GM12864 (cell line): Measurements from ENCODE around the gene ZPR1.

Experiments used
- DNase-seq: peaks from one replicate; pipeline ENCODE4 v3.0.0-alpha.2; 2011; ENCODE audit warnings: low read depth
- H3K4me3 ChIP-seq: 2 replicates; pipeline ENCODE4 v1.5.1; 2011; ENCODE audit warnings: mild to moderate bottlenecking, low read depth, low read length, control low read depth
- CTCF ChIP-seq: IDR thresholded peaks from 2 replicates; pipeline ENCODE4 v1.5.1; 2011; ENCODE audit warnings: low read depth, mild to moderate bottlenecking, moderate library complexity, low read length, control low read depth, inconsistent platforms; ENCODE audit errors: missing control alignments

The ZPR1 gene

GRCh38 chr11:116827461-116827860 lies 39.6 kb upstream of the ZPR1 start:
- no peak overlapping the region for H3K4me3 ChIP-seq
- no peak for TF ChIP-seq CTCF
- DNase-seq, result no peak

- no peak for DNase-seq
- TF ChIP-seq CTCF, result no peak
- no peak overlapping the region for H3K4me3 ChIP-seq
Measured at GRCh38 chr11:116826751-116827431, 39.1 kb upstream of the ZPR1 start.

GRCh38 chr11:116825854-116826750 lies 38.3 kb upstream of the ZPR1 start:
- no peak for TF ChIP-seq CTCF
- no peak overlapping the region for H3K4me3 ChIP-seq
- no peak for DNase-seq

GRCh38 chr11:116825434-116825833 lies 37.6 kb upstream of the ZPR1 start:
- DNase-seq, result no peak

GRCh38 chr11:116823031-116823843 lies 35.4 kb upstream of the ZPR1 start, which contains the start of gene APOA4:
APOA4 (minus strand) TSS chr11:116823304; CDS start chr11:116823191, 113 bp downstream.
- H3K4me3 ChIP-seq, result no peak within 1 kb of the TSS
- DNase-seq, result no peak
- TF ChIP-seq CTCF, result no peak

More at GRCh38 chr11:116825434-116825833, 37.6 kb upstream of the ZPR1 start:
- TF ChIP-seq CTCF, result no peak
- no peak overlapping the region for H3K4me3 ChIP-seq

- TF ChIP-seq CTCF, result no peak
- H3K4me3 ChIP-seq, result no peak overlapping the region
- DNase-seq, result no peak
Measured at GRCh38 chr11:116822575-116822974, 34.8 kb upstream of the ZPR1 start.
